Measurements from ENCODE around the gene NYAP2. TPM values are rescaled to one million over a fixed set of nuclear protein-coding genes. Genes with fewer than 3 reads are reported as not detected.
A peak's percentile ranks its signal among the peaks of the same experiment; 100 is the strongest.

NYAP2 gene
- total and polyA plus RNA-seq, 8 donors = 0.03 to 0.31 (median 0.07) TPM; not detected in 1

DNA sequence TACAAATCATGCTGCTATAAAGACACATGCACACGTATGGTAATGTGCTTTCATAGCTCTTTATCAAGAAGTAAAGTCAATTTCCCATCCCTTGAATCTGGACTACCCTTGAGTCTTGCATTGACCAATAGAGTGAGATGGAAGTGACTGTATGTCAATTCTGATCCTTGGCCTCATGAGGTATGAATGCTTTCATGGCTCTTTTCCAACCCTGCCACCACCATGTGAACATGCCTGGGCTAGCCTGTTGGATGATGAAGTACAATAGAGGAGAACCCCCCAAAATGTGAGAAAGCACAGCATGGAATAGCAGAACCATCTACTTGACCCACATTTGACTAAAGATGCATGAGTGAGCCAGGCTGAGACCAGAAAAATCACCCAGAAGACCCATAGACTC lies 237.0 kb downstream of the NYAP2 start:
- TF ChIP-seq CTCF (IDR thresholded peaks at IDR 0.05) = no peak
- intact Hi-C loops (cut with DNase I) = no loop called here
- no peaks in the 10 kb centered on the region for H3K27me3 ChIP-seq
- FAIRE-seq (no peak), DNase-seq (no peak), ATAC-seq (no peak)
- H3K27ac ChIP-seq = no peak overlapping the region
- no peaks in the 10 kb centered on the region for H3K36me3 ChIP-seq
- H3K4me3 ChIP-seq = no peak overlapping the region
- H3K4me1 ChIP-seq = no peaks in the 10 kb centered on the region
- 93 to 94% methylated on average over 1 of the region's 1 CpG for WGBS, 2 donors
- H3K9me3 ChIP-seq = no peaks in the 10 kb centered on the region

DNA sequence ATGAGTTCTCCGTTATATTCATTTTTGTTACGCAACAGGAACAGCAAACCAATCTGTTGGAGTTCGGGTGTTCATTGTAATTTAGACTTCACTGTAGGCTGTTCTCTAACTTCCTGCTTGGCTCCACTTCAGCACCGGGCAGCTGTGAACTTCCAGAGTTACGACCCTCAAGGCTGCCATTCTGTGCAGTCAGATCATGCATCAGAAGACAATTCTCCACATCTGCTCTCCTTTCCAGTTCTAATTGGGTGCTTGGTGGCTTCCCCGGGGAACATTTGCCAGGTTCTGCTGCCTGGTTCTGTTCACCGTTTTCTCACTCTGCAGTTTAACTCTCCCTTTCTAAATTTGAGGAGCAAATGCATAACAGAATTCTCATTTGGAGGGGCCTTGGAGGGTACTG lies 237.7 kb downstream of the NYAP2 start:
- WGBS, 2 donors = 15 to 25% methylated on average over 7 of the region's 7 CpGs
- peak in 3 of 4 donors; percentile 37 to 90 (median 78) for ATAC-seq

GRCh38 chr2:225640550-225640949 lies 241.0 kb downstream of the NYAP2 start:
- no peak overlapping the region for H3K4me3 ChIP-seq
- intact Hi-C loops (cut with DNase I) = no loop called here
- no peak for TF ChIP-seq CTCF (IDR thresholded peaks at IDR 0.05)
- ATAC-seq = no peak
- H3K4me1 ChIP-seq = no peaks in the 10 kb centered on the region
- no peak for DNase-seq
- no peaks in the 10 kb centered on the region for H3K36me3 ChIP-seq
- H3K9me3 ChIP-seq = no peaks in the 10 kb centered on the region
- no peak overlapping the region for H3K27ac ChIP-seq
- FAIRE-seq = no peak
- H3K27me3 ChIP-seq = no peaks in the 10 kb centered on the region
- 91 to 93% methylated on average over 3 of the region's 3 CpGs for WGBS, 2 donors

More for the DNA sequence above, 237.7 kb downstream of the NYAP2 start:
- DNase-seq (peak in 4 of 6 donors; percentile 10 to 23 (median 13)), FAIRE-seq (no peak)
- intact Hi-C loops (cut with DNase I) = no loop called here
- Histone ChIP-seq H3K27me3 (no peaks in the 10 kb centered on the region), H3K4me1 (no peaks in the 10 kb centered on the region), H3K27ac (no peak overlapping the region), H3K4me3 (no peak overlapping the region), H3K36me3 (no peaks in the 10 kb centered on the region), H3K9me3 (no peaks in the 10 kb centered on the region)
- TF ChIP-seq CTCF (IDR thresholded peaks at IDR 0.05) = no peak

DNA sequence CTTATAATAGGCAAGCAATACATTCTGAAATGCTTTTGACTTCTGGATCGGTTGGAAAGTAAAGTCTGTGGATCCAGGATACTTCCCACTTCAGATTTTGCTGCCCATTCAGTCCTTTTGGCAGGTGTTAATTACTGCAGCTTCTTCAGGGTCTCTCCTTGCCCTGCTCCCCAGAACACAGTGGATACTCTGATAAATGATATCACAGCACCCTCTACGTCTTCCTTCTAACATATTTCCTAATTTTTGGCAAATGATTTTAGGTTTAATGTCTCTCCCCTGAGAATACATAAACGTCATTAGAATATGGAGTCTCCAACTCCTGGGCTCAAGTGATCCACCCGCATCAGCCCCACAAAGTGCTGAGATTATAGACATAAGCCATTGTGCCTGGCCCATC lies 249.8 kb downstream of the NYAP2 start:
- H3K27me3 ChIP-seq = no peaks in the 10 kb centered on the region
- H3K36me3 ChIP-seq = no peaks in the 10 kb centered on the region
- H3K4me3 ChIP-seq = no peak overlapping the region
- FAIRE-seq (no peak), ATAC-seq (no peak), DNase-seq (no peak)
- H3K27ac ChIP-seq = no peak overlapping the region
- H3K4me1 ChIP-seq = no peaks in the 10 kb centered on the region
- intact Hi-C loops (cut with DNase I) = no loop called here
- no peaks in the 10 kb centered on the region for H3K9me3 ChIP-seq
- WGBS, 2 donors = 58 to 61% methylated on average over 4 of the region's 4 CpGs
- no peak for TF ChIP-seq CTCF (IDR thresholded peaks at IDR 0.05)

DNA sequence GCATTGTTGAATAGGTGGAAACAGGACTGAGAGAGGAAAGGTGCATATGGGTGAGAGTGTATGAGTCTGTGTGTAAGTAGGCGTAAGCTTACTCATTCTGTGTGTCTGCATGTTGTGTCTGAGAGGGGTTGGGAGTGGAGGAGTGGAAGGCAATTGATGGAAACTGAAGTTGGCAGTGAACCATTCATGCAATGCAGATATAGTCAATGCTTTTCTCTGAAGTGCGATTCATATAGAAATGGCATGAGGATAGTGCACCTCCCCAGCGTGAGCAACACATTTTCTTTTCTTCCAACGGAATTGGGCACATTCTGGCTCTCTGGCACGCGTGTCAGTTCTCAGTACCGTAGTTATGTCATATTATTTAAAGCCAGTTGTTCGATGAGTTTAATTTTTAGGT lies 250.5 kb downstream of the NYAP2 start:
- no peak for TF ChIP-seq CTCF (IDR thresholded peaks at IDR 0.05)
- H3K27me3 ChIP-seq = no peaks in the 10 kb centered on the region
- no peak overlapping the region for H3K27ac ChIP-seq
- ATAC-seq (no peak), FAIRE-seq (no peak), DNase-seq (no peak)
- 91 to 94% methylated on average over 8 of the region's 8 CpGs for WGBS, 2 donors
- intact Hi-C loops (cut with DNase I) = loop anchor here in 1 of 3 donors (10.0 kb wide), 1 partner anchor 365 kb away; no protein-coding TSS in a partner anchor
- H3K36me3 ChIP-seq = no peaks in the 10 kb centered on the region
- no peak overlapping the region for H3K4me3 ChIP-seq
- H3K9me3 ChIP-seq = no peaks in the 10 kb centered on the region
- no peaks in the 10 kb centered on the region for H3K4me1 ChIP-seq

Data from pancreas (tissue), 10 donors.